Karpas-422 (cell line): Measurements from ENCODE around the gene RPL37A. TPM values are rescaled to one million over a fixed set of nuclear protein-coding genes. Genes with fewer than 3 reads are reported as not detected.

Experiments
- DNase-seq: peaks from one replicate; pipeline ENCODE4 v3.0.0-alpha.2; 2015
- H2AFZ ChIP-seq: fragments of 200-600 bp; sonication (generic); 2 replicates; pipeline ENCODE4 v1.6.1; 2014; ENCODE audit warnings: antibody characterized with exemption, low read length, mixed read lengths
- H3K27ac ChIP-seq: fragments of 200-600 bp; sonication (generic); 2 replicates; pipeline ENCODE4 v1.5.1; 2014; ENCODE audit warnings: mild to moderate bottlenecking, low read length, moderate library complexity
- H3K27me3 ChIP-seq: fragments of 200-600 bp; sonication (generic); 2 replicates; pipeline ENCODE4 v1.6.1; 2014; ENCODE audit warnings: low read length, mixed read lengths
- H3K36me3 ChIP-seq: fragments of 200-600 bp; sonication (generic); 2 replicates; pipeline ENCODE4 v1.6.1; 2014; ENCODE audit warnings: low read length, mixed read lengths; ENCODE audit not compliant: insufficient read depth
- H3K4me1 ChIP-seq: fragments of 200-600 bp; sonication (generic); 2 replicates; pipeline ENCODE4 v1.6.1; 2014; ENCODE audit warnings: mild to moderate bottlenecking, low read length, mixed read lengths
- H3K4me2 ChIP-seq: fragments of 200-600 bp; sonication (generic); 2 replicates; pipeline ENCODE4 v1.6.1; 2014; ENCODE audit warnings: low read length, low read depth, mild to moderate bottlenecking; ENCODE audit not compliant: poor library complexity, severe bottlenecking
- H3K4me3 ChIP-seq: fragments of 200-600 bp; sonication (generic); 2 replicates; pipeline ENCODE4 v1.5.1; 2014; ENCODE audit warnings: mild to moderate bottlenecking, antibody characterized with exemption, low read length, mixed read lengths
- H3K79me2 ChIP-seq: fragments of 200-600 bp; sonication (generic); 2 replicates; pipeline ENCODE4 v1.6.1; 2014; ENCODE audit warnings: mild to moderate bottlenecking, low read length, mixed read lengths
- H3K9ac ChIP-seq: fragments of 200-600 bp; sonication (generic); 2 replicates; pipeline ENCODE4 v1.6.0; 2014; ENCODE audit warnings: low read length
- H3K9me2 ChIP-seq: fragments of 200-600 bp; sonication (generic), shearing (Covaris generic); replicated peaks from 2 replicates; pipeline ENCODE4 v1.6.0; 2014; ENCODE audit warnings: mild to moderate bottlenecking, low read length, moderate library complexity; ENCODE audit not compliant: insufficient read depth
- H3K9me3 ChIP-seq: fragments of 300-700, 200-600 bp; sonication (generic); 2 replicates; pipeline ENCODE4 v1.6.1; 2014; ENCODE audit warnings: low read length, mixed read lengths
- H4K20me1 ChIP-seq: fragments of 200-600 bp; sonication (generic); 2 replicates; pipeline ENCODE4 v1.6.1; 2014; ENCODE audit warnings: mild to moderate bottlenecking, antibody characterized with exemption, low read length, low read depth; ENCODE audit not compliant: insufficient read depth
- total RNA-seq: library from RNA; depleted of rRNA; stranded (reverse); fragments of >200 nt; shearing (Covaris generic); gene quantifications from 2 replicates; pipeline ENCODE4 v1.2.3, GENCODE V29; 2014; ENCODE audit warnings: low replicate concordance

Gene RPL37A
- total RNA-seq, 1 experiment from 2014 or later: 7,287 TPM

DNA sequence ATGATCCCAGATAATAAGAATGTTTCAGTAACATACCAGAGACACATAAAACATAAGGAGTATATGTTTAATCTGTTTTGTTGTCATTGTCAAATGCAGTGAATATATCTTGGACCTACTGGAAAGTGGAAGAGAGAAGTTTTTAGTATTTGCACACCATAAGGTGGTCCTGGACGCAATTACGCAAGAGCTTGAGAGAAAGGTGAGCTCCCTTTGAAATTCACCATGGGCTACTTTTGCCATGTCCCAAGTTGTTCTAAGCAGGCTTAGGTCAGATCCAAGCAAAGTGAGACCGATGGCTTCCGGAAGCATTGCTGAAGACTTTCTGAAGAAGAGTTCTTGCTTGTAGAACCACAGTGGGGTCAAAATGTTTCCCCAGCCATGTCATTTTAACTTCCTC, 30.8 kb upstream of the RPL37A start:
- no peak overlapping the region for H2AFZ ChIP-seq
- peaks cover 11% of the 10 kb centered on the region for H3K36me3 ChIP-seq
- H3K27ac ChIP-seq: no peak overlapping the region
- H3K4me1 ChIP-seq: no peaks in the 10 kb centered on the region
- no peaks in the 10 kb centered on the region for H3K9me3 ChIP-seq
- no peak for DNase-seq
- H4K20me1 ChIP-seq: no peaks in the 10 kb centered on the region
- no peak overlapping the region for H3K9ac ChIP-seq
- no peak overlapping the region for H3K4me2 ChIP-seq
- no peak overlapping the region for H3K4me3 ChIP-seq
- H3K79me2 ChIP-seq: no peaks in the 10 kb centered on the region
- H3K9me2 ChIP-seq: no peaks in the 10 kb centered on the region
- H3K27me3 ChIP-seq: no peaks in the 10 kb centered on the region

DNA sequence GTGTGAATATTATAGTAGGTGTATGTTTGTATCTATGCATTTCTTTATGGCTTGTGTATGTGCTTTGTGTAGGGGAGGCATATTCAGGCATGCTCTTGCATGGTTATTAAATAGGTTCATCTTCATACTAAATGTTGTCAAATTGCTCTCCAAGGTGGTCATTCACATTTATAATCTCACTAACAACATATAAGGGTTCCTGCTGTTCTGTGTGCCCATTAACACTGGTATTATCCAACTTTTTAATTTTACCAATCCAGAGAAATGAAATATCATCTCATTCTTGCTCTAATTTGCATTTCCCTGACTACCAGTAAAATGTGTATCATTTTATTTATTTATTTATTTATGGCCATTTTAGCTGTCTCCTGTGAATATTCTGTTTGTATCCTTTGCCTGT, 29.0 kb upstream of the RPL37A start:
- H3K79me2 ChIP-seq: no peaks in the 10 kb centered on the region
- H3K9me2 ChIP-seq: no peaks in the 10 kb centered on the region
- H3K27me3 ChIP-seq: no peaks in the 10 kb centered on the region
- no peak overlapping the region for H3K4me3 ChIP-seq
- no peaks in the 10 kb centered on the region for H3K9me3 ChIP-seq
- peaks cover 11% of the 10 kb centered on the region for H3K36me3 ChIP-seq
- H3K27ac ChIP-seq: no peak overlapping the region
- no peaks in the 10 kb centered on the region for H4K20me1 ChIP-seq
- no peak overlapping the region for H3K4me2 ChIP-seq
- DNase-seq: no peak
- no peak overlapping the region for H3K9ac ChIP-seq
- no peak overlapping the region for H2AFZ ChIP-seq
- no peaks in the 10 kb centered on the region for H3K4me1 ChIP-seq

DNA sequence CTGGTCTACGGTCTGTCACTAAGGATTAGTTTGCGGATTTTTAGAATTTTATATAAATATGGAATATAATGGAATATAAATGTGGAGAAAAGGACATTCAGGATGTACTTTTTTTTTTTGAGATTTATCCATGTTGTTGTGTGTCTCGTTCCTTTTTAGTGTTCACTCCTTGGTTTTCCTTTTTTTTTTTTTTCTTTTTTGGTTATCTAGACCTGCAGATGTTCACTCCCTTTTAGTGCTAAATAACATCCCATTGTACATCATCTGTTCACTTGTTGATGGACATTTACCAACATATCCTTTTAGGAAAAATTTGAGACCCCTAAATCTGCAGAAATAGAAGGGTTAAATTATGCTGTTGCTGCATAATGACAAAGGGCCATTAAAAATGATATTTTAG, 25.5 kb upstream of the RPL37A start:
- peaks cover 16% of the 10 kb centered on the region; the same call in 1 of the 2 replicates for H3K36me3 ChIP-seq
- H3K27me3 ChIP-seq: no peaks in the 10 kb centered on the region
- no peaks in the 10 kb centered on the region for H3K4me1 ChIP-seq
- no peaks in the 10 kb centered on the region for H3K9me2 ChIP-seq
- no peaks in the 10 kb centered on the region for H3K9me3 ChIP-seq
- no peak overlapping the region for H3K4me2 ChIP-seq
- no peak overlapping the region for H3K4me3 ChIP-seq
- H3K79me2 ChIP-seq: no peaks in the 10 kb centered on the region
- H4K20me1 ChIP-seq: no peaks in the 10 kb centered on the region
- H3K27ac ChIP-seq: no peak overlapping the region
- H2AFZ ChIP-seq: no peak overlapping the region
- no peak for DNase-seq
- H3K9ac ChIP-seq: no peak overlapping the region

DNA sequence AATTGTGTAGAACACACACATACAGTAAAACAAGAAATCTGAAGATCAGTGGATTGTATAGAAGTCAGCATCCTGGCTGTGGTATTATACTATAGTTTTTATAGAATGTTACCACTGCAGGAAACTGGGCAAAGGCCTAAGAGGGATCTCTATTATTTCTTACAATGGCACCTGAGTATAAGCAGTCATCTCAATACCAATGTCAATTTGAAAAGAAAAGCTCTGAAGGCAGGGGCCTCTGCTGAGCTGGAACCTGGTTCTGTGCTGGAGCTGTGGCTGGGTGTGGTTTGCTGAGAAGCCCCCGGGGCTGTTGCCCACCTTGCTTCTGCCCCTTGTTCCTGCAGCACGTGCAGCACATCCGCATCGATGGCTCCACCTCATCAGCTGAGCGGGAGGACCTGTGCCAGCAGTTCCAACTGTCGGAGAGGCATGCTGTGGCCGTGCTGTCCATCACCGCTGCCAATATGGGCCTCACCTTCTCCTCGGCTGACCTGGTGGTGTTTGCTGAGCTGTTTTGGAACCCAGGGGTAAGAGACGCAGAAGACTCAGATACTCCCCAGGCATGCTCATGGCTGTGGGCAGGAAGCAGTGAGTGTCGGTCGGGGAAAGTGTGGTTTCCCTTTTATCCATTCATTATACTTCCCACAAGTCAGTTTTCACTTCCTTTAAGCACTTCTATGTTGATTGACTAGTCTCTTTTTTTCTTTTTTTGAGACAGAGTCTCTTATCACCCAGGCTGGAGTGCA, 23.5 kb upstream of the RPL37A start:
- H2AFZ ChIP-seq: no peak overlapping the region
- no peak overlapping the region for H3K27ac ChIP-seq
- no peaks in the 10 kb centered on the region for H3K79me2 ChIP-seq
- peaks cover 20% of the 10 kb centered on the region; the same call in 1 of the 2 replicates for H3K36me3 ChIP-seq
- no peaks in the 10 kb centered on the region for H3K9me3 ChIP-seq
- no peaks in the 10 kb centered on the region for H3K27me3 ChIP-seq
- H3K9me2 ChIP-seq: no peaks in the 10 kb centered on the region
- no peak for DNase-seq
- H4K20me1 ChIP-seq: no peaks in the 10 kb centered on the region
- no peaks in the 10 kb centered on the region for H3K4me1 ChIP-seq
- H3K4me3 ChIP-seq: no peak overlapping the region
- no peak overlapping the region for H3K4me2 ChIP-seq
- no peak overlapping the region for H3K9ac ChIP-seq

DNA sequence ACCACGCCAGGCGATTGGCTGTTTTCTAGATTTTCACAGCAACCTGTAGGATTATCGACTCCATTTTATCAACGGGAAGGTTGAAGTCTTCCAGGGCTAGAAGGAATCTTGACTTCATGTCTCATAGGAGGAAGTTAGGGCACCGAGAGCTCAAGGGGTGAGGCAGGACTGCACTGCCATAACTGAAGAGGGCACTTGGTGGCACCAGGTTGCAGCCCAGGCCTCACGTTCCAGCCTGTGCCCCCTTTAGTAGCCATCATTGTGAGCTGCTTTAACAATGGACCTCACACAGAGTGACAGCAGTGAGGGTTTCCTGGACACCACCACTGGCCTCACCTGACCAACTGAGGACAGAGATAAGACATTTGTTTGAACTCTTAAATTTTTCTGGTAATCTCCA, 22.9 kb upstream of the RPL37A start:
- H3K27ac ChIP-seq: no peak overlapping the region
- no peak overlapping the region for H3K4me2 ChIP-seq
- no peaks in the 10 kb centered on the region for H3K9me2 ChIP-seq
- no peak overlapping the region for H3K4me3 ChIP-seq
- no peaks in the 10 kb centered on the region for H3K9me3 ChIP-seq
- no peak overlapping the region for H2AFZ ChIP-seq
- H3K27me3 ChIP-seq: no peaks in the 10 kb centered on the region
- no peaks in the 10 kb centered on the region for H3K79me2 ChIP-seq
- H3K9ac ChIP-seq: no peak overlapping the region
- no peaks in the 10 kb centered on the region for H4K20me1 ChIP-seq
- no peak for DNase-seq
- H3K4me1 ChIP-seq: no peaks in the 10 kb centered on the region
- peaks cover 24% of the 10 kb centered on the region; the same call in 1 of the 2 replicates for H3K36me3 ChIP-seq

DNA sequence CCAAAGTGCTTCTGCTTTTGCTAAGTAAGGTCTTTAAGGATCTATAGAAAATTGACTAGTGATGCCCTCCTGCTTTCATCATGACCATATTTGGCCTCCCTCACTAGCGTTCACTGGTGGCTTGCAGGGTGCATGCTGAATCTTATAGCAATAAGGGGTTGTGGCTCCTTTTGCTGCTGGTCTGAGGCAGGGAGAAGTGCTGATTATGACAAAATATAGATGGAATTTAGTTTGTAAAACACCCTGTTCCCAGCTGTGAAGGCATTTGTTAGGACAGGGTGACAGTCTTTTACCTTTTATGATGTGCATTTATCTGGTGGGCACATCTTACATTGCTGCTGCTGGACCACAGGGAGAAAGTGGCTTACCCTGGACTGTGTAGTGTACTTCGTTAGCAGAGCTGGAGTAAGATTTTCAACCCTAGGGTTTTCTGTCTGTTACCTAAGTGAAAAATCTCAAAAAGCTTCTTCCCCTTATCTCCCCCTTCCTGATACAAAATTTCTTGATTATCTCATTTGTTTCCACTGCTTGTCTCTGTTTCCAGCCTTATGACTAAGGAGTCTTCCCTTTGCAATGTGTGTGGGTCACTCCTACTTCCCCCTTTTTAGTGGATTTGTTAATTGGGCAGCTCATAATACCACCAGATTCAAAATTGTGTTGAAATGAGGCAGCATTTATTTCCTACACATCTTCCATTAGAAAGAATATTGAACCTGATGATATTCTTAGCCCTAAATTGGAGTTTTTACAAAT, 21.2 kb upstream of the RPL37A start:
- no peak overlapping the region for H2AFZ ChIP-seq
- H3K27me3 ChIP-seq: no peaks in the 10 kb centered on the region
- peaks cover 24% of the 10 kb centered on the region; the same call in 1 of the 2 replicates for H3K36me3 ChIP-seq
- H3K4me1 ChIP-seq: no peaks in the 10 kb centered on the region
- no peaks in the 10 kb centered on the region for H3K9me2 ChIP-seq
- no peak overlapping the region for H3K27ac ChIP-seq
- H4K20me1 ChIP-seq: no peaks in the 10 kb centered on the region
- H3K79me2 ChIP-seq: no peaks in the 10 kb centered on the region
- no peaks in the 10 kb centered on the region for H3K9me3 ChIP-seq
- DNase-seq: no peak
- no peak overlapping the region for H3K4me3 ChIP-seq
- no peak overlapping the region for H3K9ac ChIP-seq
- no peak overlapping the region for H3K4me2 ChIP-seq

DNA sequence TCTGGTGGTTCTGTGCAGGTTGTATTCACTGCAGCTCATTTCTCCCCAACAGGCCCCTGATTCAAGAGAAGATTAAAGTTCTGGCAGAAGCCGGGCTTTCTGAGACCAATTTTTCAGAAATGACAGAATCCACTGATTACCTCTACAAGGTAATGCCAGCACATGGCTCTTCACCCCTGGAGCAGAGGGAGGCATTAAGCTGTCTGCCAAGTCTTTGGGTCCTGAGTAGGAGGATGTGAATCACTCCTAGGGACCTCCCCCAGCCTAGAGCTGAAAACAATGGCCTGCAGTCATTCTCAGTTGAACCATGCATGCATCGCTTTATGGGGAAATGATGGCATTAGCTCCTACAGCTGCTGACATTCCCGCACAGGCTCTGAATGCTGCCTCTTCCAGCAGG, 20.5 kb upstream of the RPL37A start:
- H3K4me1 ChIP-seq: no peaks in the 10 kb centered on the region
- H3K9me3 ChIP-seq: no peaks in the 10 kb centered on the region
- H3K27me3 ChIP-seq: no peaks in the 10 kb centered on the region
- no peaks in the 10 kb centered on the region for H4K20me1 ChIP-seq
- no peak overlapping the region for H3K4me2 ChIP-seq
- DNase-seq: no peak
- H3K9ac ChIP-seq: no peak overlapping the region
- peaks cover 21% of the 10 kb centered on the region; the same call in 1 of the 2 replicates for H3K36me3 ChIP-seq
- no peak overlapping the region for H2AFZ ChIP-seq
- no peaks in the 10 kb centered on the region for H3K9me2 ChIP-seq
- no peaks in the 10 kb centered on the region for H3K79me2 ChIP-seq
- H3K27ac ChIP-seq: no peak overlapping the region
- H3K4me3 ChIP-seq: no peak overlapping the region

DNA sequence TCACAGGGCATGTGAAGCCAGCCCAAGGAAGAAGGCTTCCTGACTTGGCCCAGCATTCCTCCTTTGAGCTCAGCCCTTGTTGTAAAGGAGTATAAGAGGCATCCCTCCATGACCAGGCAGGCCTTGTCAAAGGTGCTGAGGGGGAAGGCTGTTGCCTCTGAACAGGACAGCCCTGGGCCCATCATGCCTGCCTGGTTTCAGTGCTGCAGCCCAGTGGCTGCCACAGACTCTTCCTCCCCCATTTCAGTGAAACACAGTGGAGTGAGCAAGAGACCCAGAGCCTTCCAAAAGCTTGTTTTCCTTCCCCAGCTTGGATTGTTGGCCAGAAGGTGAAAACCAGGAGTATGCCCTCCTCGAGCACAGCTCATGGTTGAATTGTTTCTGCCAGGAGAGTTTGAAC, 19.9 kb upstream of the RPL37A start:
- H3K36me3 ChIP-seq: peaks cover 21% of the 10 kb centered on the region; the same call in 1 of the 2 replicates
- H3K9me2 ChIP-seq: no peaks in the 10 kb centered on the region
- no peak overlapping the region for H3K4me2 ChIP-seq
- H3K27me3 ChIP-seq: no peaks in the 10 kb centered on the region
- no peak overlapping the region for H3K4me3 ChIP-seq
- no peaks in the 10 kb centered on the region for H3K79me2 ChIP-seq
- H2AFZ ChIP-seq: no peak overlapping the region
- H3K4me1 ChIP-seq: no peaks in the 10 kb centered on the region
- H3K27ac ChIP-seq: no peak overlapping the region
- no peaks in the 10 kb centered on the region for H3K9me3 ChIP-seq
- no peaks in the 10 kb centered on the region for H4K20me1 ChIP-seq
- H3K9ac ChIP-seq: no peak overlapping the region
- no peak for DNase-seq
